ENCODE results near the gene ASIC2.

ASIC2 gene

GRCh38 chr17:33292981-33293867, at the start of gene ASIC2:
Gene ASIC2, minus strand, starts transcription at chr17:33293295.
- DNase-seq: no peak

GRCh38 chr17:33342025-33342424, 48.9 kb upstream of the ASIC2 start:
- DNase-seq: no peak

DNA sequence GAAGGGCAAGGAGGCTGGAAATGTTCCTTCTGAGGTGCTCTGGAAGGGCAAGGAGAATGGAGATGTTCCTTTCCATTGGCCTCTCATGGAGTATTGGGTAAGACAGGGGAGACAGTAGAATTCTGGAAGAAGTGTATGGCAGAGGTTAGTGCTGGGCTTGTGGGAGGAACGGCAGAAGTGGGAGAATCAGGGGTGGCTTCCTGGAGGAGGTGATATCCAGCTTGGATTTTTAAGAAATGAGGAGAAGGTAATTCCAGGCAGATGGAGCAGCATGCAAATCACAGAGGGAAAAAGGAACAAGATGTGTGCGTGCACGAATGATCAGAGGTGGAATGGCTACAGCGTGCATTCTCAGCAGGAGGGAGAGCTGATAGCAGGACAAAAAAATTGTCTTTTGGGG, 45.1 kb upstream of the ASIC2 start:
- DNase-seq: no peak

DNA sequence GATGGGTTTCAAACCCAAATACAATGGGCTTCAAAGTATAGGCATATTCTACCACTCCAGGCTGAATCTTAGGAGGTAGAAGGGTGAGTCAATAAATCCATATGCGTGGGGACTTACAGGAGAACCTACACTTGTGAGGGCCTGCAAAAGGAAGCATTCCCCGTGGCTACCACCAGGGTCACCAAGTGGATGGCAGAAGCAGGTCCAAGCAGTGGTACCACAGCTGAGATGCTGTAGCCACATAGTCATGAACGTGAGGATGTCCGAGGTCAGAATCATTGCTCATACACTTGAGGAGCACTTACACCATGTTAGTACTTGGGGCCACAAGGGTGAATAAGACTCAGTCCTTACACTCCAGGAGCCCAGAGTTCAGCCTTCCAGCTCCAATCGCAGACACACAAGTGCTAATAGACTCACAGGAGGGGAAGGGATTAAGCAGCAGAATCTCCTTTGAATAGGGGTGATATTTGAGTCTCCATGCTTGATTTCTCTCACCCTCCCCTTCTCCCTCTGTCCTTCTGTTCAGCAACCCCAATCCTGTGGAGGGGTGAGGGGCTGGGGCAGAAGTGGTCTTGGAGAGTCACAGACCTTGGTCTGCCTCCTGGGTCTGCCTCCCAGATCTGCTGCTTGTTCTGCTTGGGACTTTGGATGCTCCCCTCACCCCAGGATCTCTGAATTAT, 42.5 kb upstream of the ASIC2 start:
- no peak for DNase-seq

GRCh38 chr17:33334703-33335102, 41.6 kb upstream of the ASIC2 start:
- DNase-seq: no peak

DNA sequence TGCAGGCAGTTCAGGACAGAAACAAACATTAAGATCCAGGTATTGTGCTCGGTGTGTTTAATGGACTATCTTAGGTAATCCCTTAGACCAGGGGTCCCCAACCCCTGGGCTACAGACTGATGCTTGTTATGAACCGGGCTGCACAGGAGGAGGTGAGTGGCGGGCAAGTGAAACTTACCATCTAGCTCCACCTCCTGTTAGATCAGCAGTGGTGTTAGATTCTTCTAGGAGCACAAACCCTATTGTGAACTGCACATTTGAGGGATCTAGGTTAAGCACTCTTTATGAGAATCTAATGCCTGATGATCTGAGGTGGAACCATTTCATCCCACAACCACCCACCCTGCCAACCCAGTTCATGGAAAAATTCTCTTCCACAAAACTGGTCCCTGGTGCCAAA, 37.8 kb upstream of the ASIC2 start:
- DNase-seq: no peak

DNA sequence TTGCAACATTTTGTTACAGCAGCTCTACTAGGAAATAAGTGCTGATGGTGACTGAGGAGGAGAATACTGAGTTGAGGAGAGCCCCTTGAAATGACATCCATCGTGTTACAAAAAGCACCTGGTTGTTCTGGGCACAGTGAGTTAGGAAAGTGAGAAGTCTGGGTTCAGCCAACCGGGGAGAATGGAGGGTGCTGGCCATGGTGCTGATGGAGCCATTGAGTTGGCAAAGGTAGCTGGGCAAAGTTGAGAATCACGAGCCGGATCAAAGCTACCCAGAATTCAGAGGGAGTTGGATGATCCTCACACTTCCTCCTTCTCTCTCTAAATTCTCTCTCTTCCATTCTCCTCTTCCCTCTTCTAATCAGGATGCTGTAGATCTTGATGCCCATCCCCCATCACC, 35.0 kb upstream of the ASIC2 start:
- no peak for DNase-seq

GRCh38 chr17:33324736-33325135, 31.6 kb upstream of the ASIC2 start:
- DNase-seq: no peak

DNA sequence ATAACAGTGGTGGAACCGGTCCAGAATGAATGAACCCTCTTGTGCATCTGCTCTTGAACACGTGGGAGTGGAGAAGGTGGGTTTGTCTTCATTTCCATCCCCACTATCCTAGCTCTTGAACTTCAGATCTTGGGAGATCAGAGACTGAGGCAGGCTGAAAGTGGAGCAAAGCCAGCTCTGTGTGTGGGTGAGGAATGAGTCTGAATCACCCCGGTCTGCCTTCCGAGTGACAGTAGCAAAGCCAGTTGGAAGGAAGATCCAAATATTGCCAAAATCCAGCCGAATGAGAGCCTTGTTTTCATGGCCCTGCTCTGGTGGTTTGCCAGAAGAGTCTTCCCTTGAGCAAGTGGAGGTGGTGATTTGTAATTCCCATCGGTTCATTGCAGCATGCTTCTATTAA, 29.0 kb upstream of the ASIC2 start:
- DNase-seq: no peak

GRCh38 chr17:33318241-33318640, 25.1 kb upstream of the ASIC2 start:
- no peak for DNase-seq

- DNase-seq: no peak
Observed at GRCh38 chr17:33316746-33317145, 23.7 kb upstream of the ASIC2 start.

- DNase-seq: no peak
Observed at GRCh38 chr17:33310296-33310695, 17.2 kb upstream of the ASIC2 start.

GRCh38 chr17:33303254-33303653, 10.2 kb upstream of the ASIC2 start:
- no peak for DNase-seq

DNA sequence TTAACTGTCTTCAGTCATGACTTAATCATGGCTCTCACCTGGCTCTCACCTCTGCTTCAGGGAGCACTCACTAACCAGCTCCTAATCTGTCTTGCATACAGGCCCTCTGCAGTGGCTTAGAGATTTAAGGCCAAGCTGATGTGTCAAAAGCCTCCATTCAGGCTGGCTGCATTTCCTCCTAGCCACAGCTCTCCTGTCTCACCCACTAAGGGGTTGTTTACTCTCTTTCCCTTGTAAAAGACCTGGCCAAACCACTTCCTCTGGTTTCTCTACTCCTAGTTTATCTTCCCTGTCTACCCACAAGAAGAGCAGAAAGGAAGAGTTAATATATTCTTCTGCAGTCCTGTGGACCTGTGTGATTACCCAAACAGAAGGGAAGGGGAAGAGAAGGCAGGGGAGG, 9.3 kb upstream of the ASIC2 start:
- DNase-seq: no peak

GRCh38 chr17:33300241-33300640, 7.1 kb upstream of the ASIC2 start:
- no peak for DNase-seq

DNA sequence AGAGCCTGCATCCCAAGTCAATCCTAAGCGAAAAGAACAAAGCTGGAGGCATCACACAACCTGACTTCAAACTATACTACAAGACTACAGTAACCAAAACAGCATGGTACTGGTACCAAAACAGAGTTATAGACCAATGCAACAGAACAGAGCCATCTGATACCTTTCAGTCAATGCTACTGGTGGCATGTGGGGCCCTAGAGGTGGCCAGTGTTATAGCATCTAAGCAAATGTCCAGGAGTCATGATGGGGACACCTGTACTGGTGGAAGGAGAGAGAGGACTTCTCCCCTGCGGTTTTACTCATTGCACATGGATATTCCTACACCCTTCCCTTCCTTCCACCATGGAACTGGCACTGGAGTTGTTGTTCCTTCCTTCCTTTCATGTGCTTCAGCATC, 6.0 kb upstream of the ASIC2 start:
- DNase-seq: no peak

GRCh38 chr17:33297643-33298042, 4.5 kb upstream of the ASIC2 start:
- no peak for DNase-seq

GRCh38 chr17:33294994-33295393, 1.9 kb upstream of the ASIC2 start:
- no peak for DNase-seq

GRCh38 chr17:33292201-33292980, 704 bp downstream of the ASIC2 start:
- DNase-seq: no peak

DNA sequence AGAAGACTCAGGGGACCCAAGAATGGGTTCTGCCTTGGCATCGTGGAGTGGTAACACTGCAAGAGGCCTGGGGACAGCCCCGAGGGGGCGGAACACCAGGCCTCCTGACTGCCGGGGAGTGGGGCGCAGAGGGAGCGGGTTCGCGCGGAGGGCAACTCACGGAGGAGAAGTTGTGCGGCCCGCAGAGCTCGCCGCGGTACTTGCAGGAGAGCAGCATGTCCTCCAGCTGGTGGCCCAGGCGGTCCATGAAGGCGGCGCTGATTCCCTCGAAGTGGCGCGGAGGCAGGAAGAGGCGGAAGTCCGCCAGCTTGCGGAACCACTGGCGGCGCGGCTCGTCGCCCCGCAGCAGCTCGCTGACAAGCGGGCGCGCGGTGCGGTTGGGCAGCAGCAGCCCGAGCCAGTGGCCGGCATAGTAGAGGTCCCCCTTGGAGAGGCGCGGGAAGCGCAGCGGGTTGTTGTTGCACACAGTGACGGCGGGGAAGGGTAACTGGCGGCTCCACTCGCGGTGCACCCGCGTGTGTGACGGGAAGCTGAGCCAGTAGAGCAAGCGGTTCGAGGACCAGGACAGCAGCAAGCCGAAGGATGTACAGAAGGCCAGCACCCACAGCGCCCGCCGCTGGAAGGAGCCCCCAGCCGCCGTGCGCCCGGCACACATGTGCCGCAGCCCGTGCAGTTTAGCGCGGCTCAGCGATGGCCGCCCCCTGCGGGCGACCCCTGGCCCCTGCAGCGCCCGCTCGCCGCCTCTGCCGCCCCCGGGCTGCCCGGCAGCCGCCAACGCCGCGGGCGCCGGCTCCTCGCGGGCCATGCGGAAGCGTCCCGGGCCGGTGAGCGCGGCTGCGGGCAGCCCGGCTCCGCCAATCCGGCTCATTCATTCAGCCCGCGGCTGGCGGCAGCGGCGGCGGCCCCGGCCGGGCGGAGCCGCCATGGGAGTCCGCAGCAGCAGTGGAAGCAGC, 1.6 kb downstream of the ASIC2 start:
- DNase-seq: no peak

DNA sequence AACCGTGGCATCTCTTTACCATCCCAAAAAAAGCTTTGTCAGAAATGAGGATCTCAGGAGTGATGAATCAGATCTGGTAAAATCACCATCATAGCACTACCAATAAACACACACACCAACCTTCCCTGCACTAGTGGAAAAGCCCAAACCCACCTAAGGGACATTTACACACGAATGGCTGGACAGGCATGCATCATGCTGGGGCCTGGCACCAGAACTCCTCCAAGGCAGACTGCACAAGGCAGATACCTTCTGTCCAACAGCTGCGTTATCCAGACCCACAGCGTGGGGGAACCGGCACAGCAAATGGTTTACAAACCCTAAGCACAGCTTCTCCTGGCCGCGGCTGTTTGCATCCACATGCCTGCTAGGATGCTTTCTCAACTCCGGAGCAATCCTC, 2.8 kb downstream of the ASIC2 start:
- no peak for DNase-seq

DNA sequence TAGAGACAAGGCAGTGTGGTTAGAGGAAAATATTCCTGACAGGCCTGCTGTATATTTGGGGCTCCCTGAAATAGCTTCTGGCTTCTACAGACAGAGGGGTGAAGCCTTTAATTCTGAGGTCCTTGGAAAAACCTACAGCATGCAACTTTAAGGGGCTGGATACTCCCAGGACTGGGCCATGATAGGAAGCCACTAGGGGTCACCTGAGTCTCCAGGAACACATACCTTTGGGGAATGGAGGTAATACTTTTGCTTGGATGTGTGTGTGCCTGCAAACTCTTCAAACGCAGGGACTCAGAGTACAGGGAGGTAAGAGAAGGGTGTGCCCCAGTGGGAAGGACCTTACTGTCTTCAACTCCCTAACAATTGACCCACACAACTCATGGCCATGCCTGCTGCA, 4.1 kb downstream of the ASIC2 start:
- no peak for DNase-seq

Data from CD4-positive, alpha-beta T cell treated with Interleukin-17A for 1 hour (primary cell).